Suprapubic skin (tissue), 4 donors: ENCODE data around the gene MARK3. TPM values are rescaled to one million over a fixed set of nuclear protein-coding genes. Genes with fewer than 3 reads are reported as not detected.

ENCODE experiments used
- DNase-seq, 2 donors: peaks; one replicate each; pipeline ENCODE4 v3.0.0-alpha.2; 2019; ENCODE audit warnings: low spot score in 2 of 2
- H3K27ac ChIP-seq: fragments of 200-600 bp; sonication (generic); one replicate; pipeline ENCODE4 v1.5.1; 2019
- H3K27me3 ChIP-seq: fragments of 200-600 bp; sonication (generic); one replicate; pipeline ENCODE4 v1.5.1; 2019
- H3K36me3 ChIP-seq: fragments of 200-600 bp; sonication (generic); one replicate; pipeline ENCODE4 v1.5.1; 2019
- H3K4me1 ChIP-seq: fragments of 200-600 bp; sonication (generic); one replicate; pipeline ENCODE4 v1.5.1; 2019
- H3K4me3 ChIP-seq: fragments of 200-600 bp; sonication (generic); one replicate; pipeline ENCODE4 v1.5.1; 2019; ENCODE audit warnings: mild to moderate bottlenecking
- H3K9me3 ChIP-seq: fragments of 200-600 bp; sonication (generic); one replicate; pipeline ENCODE4 v1.5.1; 2019
- EP300 ChIP-seq: sonication (generic); formaldehyde crosslinking; IDR thresholded peaks from one replicate; pipeline ENCODE4 v1.6.1; 2017; ENCODE audit warnings: antibody characterized with exemption
- POLR2A ChIP-seq, 2 donors: fragments of 450-650 bp; IDR thresholded peaks; one replicate each; pipeline ENCODE4 v1.6.1; 2017; ENCODE audit warnings: antibody characterized with exemption in 2 of 2, mild to moderate bottlenecking in 2 of 2, moderate library complexity in 2 of 2
- POLR2AphosphoS5 ChIP-seq, 3 donors: sonication (generic); formaldehyde crosslinking; IDR thresholded peaks; one replicate each; pipeline ENCODE4 v1.6.1; 2017; ENCODE audit warnings: antibody characterized with exemption in 3 of 3
- WGBS: methylation state at CpG from one replicate; pipeline ENCODE4 v1.1.5; 2018; 5-methylcytosine and 5-hydroxymethylcytosine counted together
- total RNA-seq, 4 donors: library from RNA; depleted of rRNA; stranded (reverse); fragments of >200 nt; gene quantifications; one replicate each; pipeline ENCODE4 v1.1.0, GENCODE V29; 2016
- TF ChIP-seq, protein P1 (sequence below), 2 donors: fragments of 200-600 bp in 1 of 2; fragments of 450-650 bp in 1 of 2; sonication (generic) in 1 of 2; IDR thresholded peaks; one replicate each; pipeline ENCODE4 v1.5.1; 2016 to 2019; ENCODE audit warnings: antibody characterized with exemption in 2 of 2, mild to moderate bottlenecking in 1 of 2, moderate library complexity in 1 of 2

MARK3 gene
- total RNA-seq, 4 donors from 2014 or later, result 44.6 to 95.2 (median 57.2) TPM

DNA sequence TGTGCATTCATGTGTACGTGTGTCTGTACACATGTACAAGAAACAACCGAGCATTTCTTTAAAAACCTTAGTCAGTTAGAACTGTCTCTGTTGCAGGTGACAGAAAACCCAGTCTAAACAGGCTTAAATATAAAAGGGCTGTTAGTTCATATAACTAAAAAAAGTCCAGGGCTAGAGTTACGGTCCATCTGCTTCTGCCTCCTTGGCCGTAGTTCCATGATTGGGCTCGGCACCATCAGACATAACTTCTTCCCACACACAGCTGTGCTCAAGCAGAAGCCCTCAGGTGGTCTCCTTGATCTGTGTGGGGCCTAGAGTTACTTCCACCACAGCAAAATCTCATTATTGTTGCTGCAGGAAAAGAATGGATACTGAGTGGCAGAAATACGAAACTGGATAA is 102.9 kb downstream of the MARK3 start:
- Histone ChIP-seq H3K27me3 (no peaks in the 10 kb centered on the region), H3K36me3 (peaks cover 58% of the 10 kb centered on the region), H3K4me3 (no peak overlapping the region), H3K27ac (no peak overlapping the region), H3K9me3 (no peaks in the 10 kb centered on the region), H3K4me1 (peaks cover 11% of the 10 kb centered on the region)
- peak in 1 of 2 donors; percentile 35 for DNase-seq
- WGBS, result 76% methylated on average over 6 of the region's 6 CpGs
- TF ChIP-seq, protein P1, sequence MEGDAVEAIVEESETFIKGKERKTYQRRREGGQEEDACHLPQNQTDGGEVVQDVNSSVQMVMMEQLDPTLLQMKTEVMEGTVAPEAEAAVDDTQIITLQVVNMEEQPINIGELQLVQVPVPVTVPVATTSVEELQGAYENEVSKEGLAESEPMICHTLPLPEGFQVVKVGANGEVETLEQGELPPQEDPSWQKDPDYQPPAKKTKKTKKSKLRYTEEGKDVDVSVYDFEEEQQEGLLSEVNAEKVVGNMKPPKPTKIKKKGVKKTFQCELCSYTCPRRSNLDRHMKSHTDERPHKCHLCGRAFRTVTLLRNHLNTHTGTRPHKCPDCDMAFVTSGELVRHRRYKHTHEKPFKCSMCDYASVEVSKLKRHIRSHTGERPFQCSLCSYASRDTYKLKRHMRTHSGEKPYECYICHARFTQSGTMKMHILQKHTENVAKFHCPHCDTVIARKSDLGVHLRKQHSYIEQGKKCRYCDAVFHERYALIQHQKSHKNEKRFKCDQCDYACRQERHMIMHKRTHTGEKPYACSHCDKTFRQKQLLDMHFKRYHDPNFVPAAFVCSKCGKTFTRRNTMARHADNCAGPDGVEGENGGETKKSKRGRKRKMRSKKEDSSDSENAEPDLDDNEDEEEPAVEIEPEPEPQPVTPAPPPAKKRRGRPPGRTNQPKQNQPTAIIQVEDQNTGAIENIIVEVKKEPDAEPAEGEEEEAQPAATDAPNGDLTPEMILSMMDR (IDR thresholded peaks at IDR 0.05), result no peak
- no peak for TF ChIP-seq POLR2A (IDR thresholded peaks at IDR 0.05)
- TF ChIP-seq EP300, result no peak
- no peak for TF ChIP-seq POLR2AphosphoS5 (IDR thresholded peaks at IDR 0.05)

DNA sequence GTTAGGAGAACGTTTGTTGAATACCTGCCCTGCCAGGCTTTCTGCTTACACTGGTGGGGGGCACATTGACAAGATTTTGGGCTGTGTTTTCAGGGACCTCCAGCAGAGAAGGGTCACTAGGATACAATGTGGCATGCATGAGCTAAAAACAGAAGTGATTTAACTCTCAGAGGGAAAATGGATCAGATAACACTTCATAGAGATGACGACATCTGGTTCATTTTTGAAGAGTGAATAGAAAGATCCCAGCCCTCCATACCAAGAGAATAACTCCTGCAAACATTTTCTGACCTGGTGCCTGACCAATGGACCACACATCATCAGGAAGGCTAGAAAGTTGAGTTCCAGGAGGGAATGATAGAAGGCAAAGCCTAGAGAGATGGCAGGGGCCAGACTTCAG is 103.7 kb downstream of the MARK3 start:
- H3K27me3 ChIP-seq, result no peaks in the 10 kb centered on the region
- H3K9me3 ChIP-seq, result no peaks in the 10 kb centered on the region
- 90% methylated on average over 2 of the region's 2 CpGs for WGBS
- H3K4me3 ChIP-seq, result no peak overlapping the region
- peaks cover 54% of the 10 kb centered on the region for H3K36me3 ChIP-seq
- TF ChIP-seq EP300, result no peak
- TF ChIP-seq, protein P1 (IDR thresholded peaks at IDR 0.05), result no peak
- TF ChIP-seq POLR2A (IDR thresholded peaks at IDR 0.05), result no peak
- DNase-seq, result no peak
- H3K4me1 ChIP-seq, result peaks cover 9% of the 10 kb centered on the region
- H3K27ac ChIP-seq, result no peak overlapping the region

DNA sequence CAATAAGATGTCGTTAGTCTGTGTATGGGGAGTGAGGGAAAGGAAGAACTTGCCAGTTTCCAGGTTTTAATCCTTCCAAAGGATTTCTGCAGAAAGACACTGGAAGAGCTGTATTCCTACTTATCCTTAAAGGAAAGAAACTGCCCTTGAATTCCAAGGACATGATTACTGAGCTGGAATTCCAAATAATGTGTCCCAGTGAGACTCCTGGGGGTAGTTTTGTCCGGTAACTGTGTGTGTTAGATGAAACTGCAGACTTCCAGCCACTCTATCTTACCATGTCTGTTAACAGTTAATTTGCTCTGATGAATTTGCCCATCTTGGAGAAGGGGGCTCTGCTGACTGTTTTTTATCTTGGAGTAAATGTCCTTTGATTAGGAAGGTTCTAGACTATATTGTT is 104.4 kb downstream of the MARK3 start:
- H3K4me1 ChIP-seq, result peaks cover 9% of the 10 kb centered on the region
- H3K27me3 ChIP-seq, result no peaks in the 10 kb centered on the region
- H3K4me3 ChIP-seq, result no peak overlapping the region
- H3K27ac ChIP-seq, result no peak overlapping the region
- WGBS, result 91% methylated on average over 2 of the region's 2 CpGs
- H3K9me3 ChIP-seq, result no peaks in the 10 kb centered on the region
- no peak for DNase-seq
- H3K36me3 ChIP-seq, result peaks cover 60% of the 10 kb centered on the region
- TF ChIP-seq POLR2A (IDR thresholded peaks at IDR 0.05) (no peak), POLR2AphosphoS5 (IDR thresholded peaks at IDR 0.05) (no peak), EP300 (no peak)
- TF ChIP-seq, protein P1 (IDR thresholded peaks at IDR 0.05), result no peak

DNA sequence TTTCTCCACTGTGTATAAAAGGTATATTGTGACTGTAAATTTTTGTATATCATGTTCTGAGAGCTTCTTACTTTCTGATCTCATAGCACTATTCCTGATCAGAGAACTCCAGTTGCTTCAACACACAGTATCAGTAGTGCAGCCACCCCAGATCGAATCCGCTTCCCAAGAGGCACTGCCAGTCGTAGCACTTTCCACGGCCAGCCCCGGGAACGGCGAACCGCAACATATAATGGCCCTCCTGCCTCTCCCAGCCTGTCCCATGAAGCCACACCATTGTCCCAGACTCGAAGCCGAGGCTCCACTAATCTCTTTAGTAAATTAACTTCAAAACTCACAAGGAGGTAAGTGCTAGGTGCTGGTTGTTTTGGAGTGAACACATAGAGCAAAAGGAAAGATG is 106.5 kb downstream of the MARK3 start:
- DNase-seq, result peak in 1 of 2 donors; percentile 44
- peaks cover 77% of the 10 kb centered on the region for H3K36me3 ChIP-seq
- WGBS, result 79% methylated on average over 10 of the region's 10 CpGs

DNA sequence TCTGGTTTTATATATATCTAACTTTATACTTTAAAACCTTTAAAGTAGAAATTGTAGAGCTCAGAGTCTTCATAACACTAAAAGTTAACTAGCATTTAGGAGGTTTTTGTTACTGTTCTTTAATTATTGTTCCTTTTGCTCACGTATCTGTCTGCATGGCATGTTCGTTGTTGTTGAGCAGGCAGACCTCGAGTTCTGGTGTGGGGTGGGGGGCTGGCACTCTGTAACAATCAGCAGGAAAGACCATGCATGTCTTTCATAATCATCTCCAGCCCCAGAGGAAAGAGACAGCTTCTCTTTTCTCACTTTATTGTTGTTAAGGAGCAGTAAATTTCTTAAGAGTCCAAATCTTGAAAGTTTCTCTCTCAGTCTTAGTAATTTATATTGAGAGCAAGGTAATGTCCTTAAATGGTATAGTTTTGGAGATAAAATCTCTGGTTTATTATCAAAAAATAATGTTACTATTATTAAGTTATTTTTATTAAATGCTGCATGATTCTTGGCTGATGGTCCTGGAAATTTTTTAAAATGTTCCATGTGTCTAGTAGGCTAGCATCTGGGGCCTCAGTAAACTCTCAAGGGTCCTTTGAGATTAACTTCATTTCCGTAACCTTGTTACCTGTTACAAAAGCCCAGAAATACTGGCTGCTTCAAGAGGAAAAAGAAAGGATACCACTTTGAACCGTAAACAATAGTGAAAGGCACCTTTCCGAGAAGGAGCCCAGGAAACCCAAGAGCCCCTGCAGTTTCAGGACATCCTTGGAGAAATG is 107.1 kb downstream of the MARK3 start:
- DNase-seq, result peak in 1 of 2 donors; percentile 56
- Histone ChIP-seq H3K4me1 (peaks cover 11% of the 10 kb centered on the region), H3K27ac (peak overlapping the region; percentile 48), H3K36me3 (peaks cover 75% of the 10 kb centered on the region), H3K9me3 (no peaks in the 10 kb centered on the region), H3K4me3 (no peak overlapping the region), H3K27me3 (no peaks in the 10 kb centered on the region)
- TF ChIP-seq EP300, result no peak
- TF ChIP-seq, protein P1 (IDR thresholded peaks at IDR 0.05), result no peak
- TF ChIP-seq POLR2AphosphoS5 (IDR thresholded peaks at IDR 0.05), result no peak
- no peak for TF ChIP-seq POLR2A (IDR thresholded peaks at IDR 0.05)
- 71% methylated on average over 6 of the region's 6 CpGs for WGBS

More for the DNA sequence above, 106.5 kb downstream of the MARK3 start:
- Histone ChIP-seq H3K27ac (no peak overlapping the region), H3K27me3 (no peaks in the 10 kb centered on the region), H3K4me1 (peaks cover 11% of the 10 kb centered on the region), H3K9me3 (no peaks in the 10 kb centered on the region), H3K4me3 (no peak overlapping the region)
- TF ChIP-seq POLR2A (IDR thresholded peaks at IDR 0.05) (no peak), EP300 (no peak), POLR2AphosphoS5 (IDR thresholded peaks at IDR 0.05) (no peak)
- TF ChIP-seq, protein P1 (IDR thresholded peaks at IDR 0.05), result no peak
